NCI-H2081 treated with DMSO at 0.1 percent for 48 hours (cell line): ENCODE results near the gene RINT1.

Source experiments
- DNase-seq: peaks from one replicate; lab custom pipeline; 2025; lab: John Stamatoyannopoulos, UW

The RINT1 gene

DNA sequence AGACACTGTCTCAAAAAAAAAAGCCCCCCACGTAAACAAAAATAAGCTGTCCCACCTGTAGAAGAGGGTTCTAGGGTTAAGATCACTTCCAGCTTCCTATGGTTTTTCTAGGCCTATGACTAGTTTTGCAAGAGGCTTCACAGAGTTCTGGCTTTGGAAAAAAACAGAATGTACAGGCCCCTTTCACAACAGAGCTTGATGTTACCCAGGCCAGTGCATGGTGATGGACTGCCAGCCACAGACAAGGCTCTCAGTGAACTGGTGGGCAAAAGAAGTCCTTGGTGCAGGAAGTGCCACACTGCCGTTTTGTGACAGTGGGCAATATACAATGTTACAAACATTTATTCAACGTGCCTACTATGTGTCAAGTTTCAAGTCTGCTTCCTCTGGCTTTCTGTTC is 67.5 kb downstream of the RINT1 start:
- DNase-seq = no peak

DNA sequence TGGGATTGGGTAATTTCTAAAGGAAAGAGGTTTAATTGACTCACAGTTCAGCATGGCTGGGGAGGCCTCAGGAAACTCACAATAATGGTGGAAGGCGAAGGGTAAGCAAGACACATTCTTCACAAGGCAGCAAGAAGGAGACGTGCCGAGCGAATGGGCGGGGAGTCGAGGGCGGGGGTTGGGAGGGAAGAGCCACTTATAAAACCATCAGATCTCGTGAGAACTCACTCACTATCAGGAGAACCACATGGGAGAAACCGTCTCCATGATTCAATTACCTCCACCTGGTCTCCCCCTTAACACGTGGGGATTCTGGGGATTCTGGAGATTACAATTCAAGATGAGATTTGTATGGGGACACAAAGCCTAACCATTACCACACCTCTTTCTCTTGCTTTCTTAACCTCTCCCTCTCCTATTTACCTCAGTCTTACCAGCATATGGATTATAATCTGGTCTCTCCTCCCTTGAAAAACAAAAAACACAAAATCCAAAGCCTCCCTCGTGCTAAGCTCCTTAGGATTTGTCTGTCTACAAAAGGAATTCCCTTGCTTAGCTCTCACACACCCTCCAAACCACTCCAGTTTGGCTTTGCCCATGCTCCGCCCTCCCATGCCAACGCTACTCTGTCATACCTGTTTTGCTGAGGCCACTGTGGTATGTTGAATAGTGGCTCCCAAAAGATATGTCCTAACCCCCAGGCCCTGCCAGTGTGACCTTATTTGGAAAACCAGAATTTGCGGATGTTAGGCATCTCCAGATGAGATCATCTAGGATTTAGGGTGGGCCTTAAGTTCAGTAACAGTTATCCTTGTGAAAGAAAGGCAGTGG is 68.9 kb downstream of the RINT1 start:
- no peak for DNase-seq

DNA sequence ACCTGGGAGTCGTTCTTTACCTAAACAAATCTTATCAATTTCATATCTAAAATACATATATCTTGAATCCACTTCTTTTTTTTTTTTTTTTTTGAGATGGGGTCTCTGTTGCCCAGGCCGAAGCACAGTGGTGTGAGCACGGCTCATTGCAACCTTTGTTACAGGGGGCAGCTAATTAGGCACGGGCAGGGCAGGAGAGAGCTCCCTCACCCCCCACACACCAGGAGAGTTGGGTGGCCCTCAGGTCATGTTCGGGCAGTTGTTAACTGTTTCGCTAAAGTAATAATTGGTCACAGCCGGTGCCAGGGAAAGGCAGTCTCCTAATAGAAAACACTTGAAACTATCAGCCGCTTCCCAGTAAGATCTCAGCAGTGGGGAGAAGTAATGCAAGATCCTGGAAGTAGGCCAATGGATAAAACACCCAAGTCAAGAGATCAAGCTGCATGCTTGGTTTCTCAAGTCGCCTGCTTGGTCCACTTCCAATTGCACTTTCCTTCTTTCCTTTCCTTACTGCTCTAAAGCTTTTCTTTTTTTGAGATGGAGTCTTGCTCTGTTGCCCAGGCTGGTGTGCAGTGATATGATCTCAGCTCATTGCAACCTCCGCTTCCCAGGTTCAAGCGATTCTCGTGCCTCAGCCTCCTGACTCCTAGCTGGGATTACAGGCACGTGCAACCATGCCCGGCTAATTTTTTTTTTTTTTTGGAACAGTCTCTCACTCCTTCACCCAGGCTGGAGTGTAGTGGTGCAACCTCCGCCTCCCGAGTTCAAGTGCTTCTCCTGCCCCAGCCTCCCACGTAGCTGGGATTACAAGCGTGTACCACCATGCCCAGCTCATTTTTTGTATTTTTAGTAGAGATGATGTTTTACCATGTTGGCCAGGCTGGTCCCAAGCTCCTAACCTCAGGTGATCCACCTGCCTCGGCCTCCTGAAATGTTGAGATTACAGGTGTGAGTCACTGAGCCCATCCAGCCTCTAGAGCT is 70.6 kb downstream of the RINT1 start:
- DNase-seq = no peak

- no peak for DNase-seq
These were observed 78.3 kb downstream of the RINT1 start for GRCh38 chr7:105610165-105610930.

DNA sequence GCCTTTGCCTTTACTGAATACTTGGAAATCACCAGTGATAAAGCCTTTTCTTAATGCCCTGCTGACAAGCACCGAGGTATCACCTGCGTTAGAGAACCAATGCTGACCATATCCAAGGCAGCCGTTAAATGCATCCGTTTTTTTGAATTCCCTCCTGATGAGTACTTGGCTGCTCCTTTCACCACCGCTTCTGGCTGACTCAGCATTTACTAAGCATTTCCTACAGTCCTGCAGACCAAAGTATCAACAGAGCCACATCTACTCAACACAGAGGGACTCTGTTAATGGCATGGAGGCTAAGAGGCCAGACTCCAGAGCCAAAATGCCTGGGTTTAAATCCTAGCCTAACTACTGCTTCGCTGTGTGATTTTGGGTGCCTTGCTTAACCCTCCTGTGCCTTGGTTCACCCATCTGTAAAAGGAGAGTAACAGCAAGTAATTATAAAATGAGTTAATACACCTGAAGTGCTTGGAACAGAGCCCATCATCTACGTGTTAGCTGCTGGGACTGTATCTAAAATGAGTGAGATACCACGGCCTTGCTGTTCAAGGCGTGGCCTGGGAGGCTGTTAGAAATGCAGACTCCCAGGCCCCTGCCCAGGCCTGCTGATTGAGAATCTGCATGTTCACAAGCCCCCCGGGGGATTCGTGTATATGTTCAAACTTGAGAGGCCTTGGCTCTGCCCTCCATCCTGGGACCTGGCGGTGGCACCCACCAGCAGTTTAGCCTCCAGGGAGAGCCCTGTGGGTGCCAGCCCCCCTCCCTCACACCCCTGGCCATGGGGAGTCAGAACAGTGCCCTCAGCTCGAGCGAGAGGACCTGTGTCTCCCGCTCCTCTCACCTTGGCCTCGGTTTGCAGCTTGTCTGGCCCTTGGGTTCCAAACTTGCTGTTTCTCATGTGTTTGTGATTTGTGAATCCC is 80.1 kb downstream of the RINT1 start:
- no peak for DNase-seq

DNA sequence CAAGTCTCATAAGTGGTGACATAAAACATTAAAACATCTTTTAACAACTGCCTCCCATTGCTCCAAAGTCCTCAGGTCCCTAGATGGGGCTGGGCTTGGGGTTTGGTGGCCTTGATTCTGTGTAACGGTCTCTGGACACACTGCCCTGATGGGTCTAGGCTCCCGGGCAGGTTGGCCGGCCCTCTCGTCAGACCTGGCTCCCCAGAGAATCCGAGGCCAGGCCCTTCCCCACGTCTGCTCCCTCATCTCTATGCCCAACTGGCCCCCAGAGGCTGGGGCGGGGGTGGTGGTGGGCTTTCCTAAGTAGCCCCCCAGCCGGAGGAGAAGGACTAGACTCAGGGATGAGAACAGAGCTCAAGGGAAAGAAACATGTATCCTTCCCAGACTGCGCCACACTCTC is 80.8 kb downstream of the RINT1 start:
- no peak for DNase-seq

- no peak for DNase-seq
These were observed 81.8 kb downstream of the RINT1 start for GRCh38 chr7:105613611-105614330.

DNA sequence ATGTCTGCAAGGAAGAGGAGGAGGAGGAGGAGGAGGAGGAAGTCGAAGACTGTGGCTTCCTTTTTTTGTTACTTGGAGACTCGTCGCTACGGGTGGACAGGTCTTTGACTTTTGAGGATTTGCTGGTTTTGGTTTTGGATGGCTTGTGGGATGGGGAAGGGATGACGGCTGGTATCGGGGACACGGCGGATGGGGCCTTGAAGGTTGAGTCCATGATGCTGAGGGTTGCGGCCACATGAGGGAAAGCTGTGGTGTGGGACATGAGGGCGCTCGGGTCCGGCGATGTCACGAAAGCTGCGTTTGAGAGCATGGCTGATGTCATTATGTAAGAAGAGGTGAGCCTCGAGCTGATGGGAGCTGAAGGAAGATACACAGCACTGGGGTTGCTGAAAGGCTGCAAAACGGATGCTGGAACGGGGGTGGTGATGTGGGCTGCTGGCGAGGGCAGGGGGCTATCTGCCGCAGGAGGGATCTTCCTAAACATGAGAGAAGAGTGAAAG is 82.4 kb downstream of the RINT1 start:
- no peak for DNase-seq
